BJ (cell line): ENCODE data around the gene SERPINA4. TPM values are rescaled to one million over a fixed set of nuclear protein-coding genes. Genes with fewer than 3 reads are reported as not detected.

ENCODE experiments used
- CTCF ChIA-PET: fragments of 350-600 bp; formaldehyde crosslinking; extraction: SDS; loops from one replicate; lab custom pipeline; 2021; ENCODE audit warnings: antibody characterized with exemption, inconsistent platforms; lab: Yijun Ruan, JAX
- POLR2A ChIA-PET: fragments of 300-600 bp; sonication (Branson Sonifier 250); formaldehyde crosslinking; extraction: SDS; loops from one replicate; lab custom pipeline; 2021; ENCODE audit warnings: antibody characterized with exemption; lab: Charles Lee
- DNase-seq: peaks from one replicate; pipeline ENCODE4 v3.0.0-alpha.2; 2011; ENCODE audit warnings: low read depth
- H3K27me3 ChIP-seq: 2 replicates; pipeline ENCODE4 v1.6.0; 2011; ENCODE audit warnings: low read length; ENCODE audit not compliant: control insufficient read depth, insufficient read depth
- H3K36me3 ChIP-seq: 2 replicates; pipeline ENCODE4 v1.5.1; 2011; ENCODE audit warnings: low read length; ENCODE audit not compliant: control insufficient read depth, insufficient read depth
- H3K4me3 ChIP-seq: 2 replicates; pipeline ENCODE4 v1.5.1; 2011; ENCODE audit warnings: low read depth, mild to moderate bottlenecking, control low read depth, low read length
- CTCF ChIP-seq: IDR thresholded peaks from 2 replicates; pipeline ENCODE4 v1.5.1; 2011; ENCODE audit warnings: low read depth, mild to moderate bottlenecking, control low read depth, inconsistent platforms, low read length, moderate library complexity; ENCODE audit not compliant: insufficient read depth
- polyA plus RNA-seq: library from polyadenylated mRNA; depleted of rRNA; stranded (reverse); fragments of >200 nt; gene quantifications from 2 replicates; pipeline ENCODE4 v1.2.3, GENCODE V29; 2011

Gene SERPINA4
- polyA plus RNA-seq, 1 experiment: not detected

- H3K27me3 ChIP-seq: no peaks in the 10 kb centered on the region; the same call in 1 of the 2 replicates
- CTCF ChIA-PET: no interaction called here
- no peak for TF ChIP-seq CTCF
Measured at GRCh38 chr14:94594441-94594840, 33.2 kb downstream of the SERPINA4 start.

GRCh38 chr14:94595912-94596311 is 34.7 kb downstream of the SERPINA4 start:
- Histone ChIP-seq H3K36me3 (no peaks in the 10 kb centered on the region), H3K27me3 (no peaks in the 10 kb centered on the region; the same call in 1 of the 2 replicates), H3K4me3 (no peak overlapping the region)
- ChIA-PET CTCF (no interaction called here), POLR2A (no interaction called here)
- DNase-seq: no peak
- TF ChIP-seq CTCF: no peak

More at GRCh38 chr14:94594441-94594840, 33.2 kb downstream of the SERPINA4 start:
- POLR2A ChIA-PET: no interaction called here
- no peak for DNase-seq
- H3K4me3 ChIP-seq: no peak overlapping the region
- H3K36me3 ChIP-seq: no peaks in the 10 kb centered on the region

GRCh38 chr14:94596361-94596760 is 35.1 kb downstream of the SERPINA4 start:
- no peak for DNase-seq
- no peak for TF ChIP-seq CTCF
- ChIA-PET CTCF (no interaction called here), POLR2A (no interaction called here)
- no peaks in the 10 kb centered on the region for H3K36me3 ChIP-seq
- H3K4me3 ChIP-seq: no peak overlapping the region
- H3K27me3 ChIP-seq: no peaks in the 10 kb centered on the region; the same call in 1 of the 2 replicates

GRCh38 chr14:94597788-94598187 is 36.5 kb downstream of the SERPINA4 start:
- Histone ChIP-seq H3K4me3 (no peak overlapping the region), H3K36me3 (no peaks in the 10 kb centered on the region), H3K27me3 (no peaks in the 10 kb centered on the region; the same call in 1 of the 2 replicates)
- no peak for TF ChIP-seq CTCF
- DNase-seq: no peak
- POLR2A ChIA-PET: no interaction called here
- CTCF ChIA-PET: interaction anchor here (1.1 to 1.9 kb wide), 2 partner anchors 13 to 22 kb away, joined by 3 to 4 read pairs; no protein-coding TSS in a partner anchor

GRCh38 chr14:94598506-94598815 is 37.2 kb downstream of the SERPINA4 start:
- Histone ChIP-seq H3K36me3 (no peaks in the 10 kb centered on the region), H3K27me3 (no peaks in the 10 kb centered on the region; the same call in 1 of the 2 replicates), H3K4me3 (no peak overlapping the region)
- ChIA-PET POLR2A (no interaction called here), CTCF (interaction anchor here (1.3 to 1.9 kb wide), 2 partner anchors 23 to 112 kb away, joined by 3 to 4 read pairs; no protein-coding TSS in a partner anchor)
- DNase-seq: no peak
- no peak for TF ChIP-seq CTCF
